H1 (cell line): Measurements from ENCODE around the gene TJP3. TPM values are rescaled to one million over a fixed set of nuclear protein-coding genes. Genes with fewer than 3 reads are reported as not detected.

Source experiments
- CTCF ChIA-PET: fragments of 300-600 bp; sonication (Branson Sonifier 250); formaldehyde crosslinking; loops from one replicate; lab custom pipeline; 2021; ENCODE audit not compliant: partially characterized antibody; lab: Charles Lee
- POLR2A ChIA-PET: fragments of 300-600 bp; sonication (Branson Sonifier 250); formaldehyde crosslinking; loops from one replicate; lab custom pipeline; 2021; ENCODE audit warnings: inconsistent platforms; ENCODE audit not compliant: partially characterized antibody; lab: Charles Lee
- DNase-seq, 2 experiments: peaks; one replicate each; pipeline versions ENCODE4 v3.0.0 to v3.0.0-alpha.2; 2010 to 2022; ENCODE audit warnings: low spot score in 2 of 2, low read depth in 1 of 2, mixed read lengths in 1 of 2
- FAIRE-seq: peaks from 2 replicates; lab custom pipeline; 2011; peaks lifted over from hg19 to GRCh38; lab: Jason Lieb, UNC
- H2AFZ ChIP-seq: 2 replicates; pipeline ENCODE4 v1.8.1; 2012; ENCODE audit warnings: low read length, inconsistent platforms
- H2AK5ac ChIP-seq: 2 replicates; pipeline ENCODE4 v1.6.1; 2013; ENCODE audit warnings: low read depth, low read length
- H2BK120ac ChIP-seq: replicated peaks from 2 replicates; pipeline ENCODE3; 2013; ENCODE audit warnings: low read depth, low read length, inconsistent platforms
- H2BK12ac ChIP-seq: 2 replicates; pipeline ENCODE4 v1.6.1; 2013; ENCODE audit warnings: low read depth, low read length
- H2BK15ac ChIP-seq: 2 replicates; pipeline ENCODE4 v1.6.1; 2013; ENCODE audit warnings: low read length
- H2BK20ac ChIP-seq: 2 replicates; pipeline ENCODE4 v1.6.1; 2013; ENCODE audit warnings: low read length
- H2BK5ac ChIP-seq: 2 replicates; pipeline ENCODE4 v1.6.1; 2013; ENCODE audit warnings: low read depth, low read length
- H3K14ac ChIP-seq: 2 replicates; pipeline ENCODE4 v1.6.1; 2013; ENCODE audit warnings: inconsistent platforms; ENCODE audit not compliant: insufficient read length
- H3K18ac ChIP-seq: 2 replicates; pipeline ENCODE4 v1.6.1; 2013; ENCODE audit warnings: low read length; ENCODE audit errors: extremely low read depth
- H3K23ac ChIP-seq: 2 replicates; pipeline ENCODE4 v1.6.1; 2013; ENCODE audit warnings: inconsistent platforms; ENCODE audit not compliant: insufficient read length
- H3K23me2 ChIP-seq: 2 replicates; pipeline ENCODE4 v1.6.1; 2013; ENCODE audit warnings: low read depth, low read length
- H3K27ac ChIP-seq: 2 replicates; pipeline ENCODE4 v1.6.1; 2011; ENCODE audit warnings: low read depth, low read length, inconsistent platforms
- H3K27me3 ChIP-seq, 4 experiments: replicated peaks in 1 of 4; 1 replicate in 1 of 4; 2 replicates in 3 of 4; pipeline versions ENCODE4 v1.6.1 to v1.8.1; 2011 to 2013; ENCODE audit warnings: low read length in 3 of 4, mild to moderate bottlenecking in 3 of 4, inconsistent platforms in 2 of 4, mixed read lengths in 2 of 4, moderate library complexity in 1 of 4; ENCODE audit not compliant: control insufficient read depth in 3 of 4, insufficient read depth in 3 of 4; ENCODE audit errors: extremely low read depth in 1 of 4
- H3K36me3 ChIP-seq, 4 experiments: 2 replicates each; pipeline versions ENCODE4 v1.6.1 to v1.8.1; 2011 to 2013; ENCODE audit warnings: mild to moderate bottlenecking in 4 of 4, low read length in 3 of 4, moderate library complexity in 2 of 4, control low read depth in 1 of 4, inconsistent platforms in 1 of 4; ENCODE audit not compliant: insufficient read depth in 4 of 4, control insufficient read depth in 2 of 4
- H3K4ac ChIP-seq: replicated peaks from 2 replicates; pipeline ENCODE3; 2013; ENCODE audit warnings: low read length, low read depth, mixed read lengths, inconsistent platforms; ENCODE audit not compliant: insufficient read length
- H3K4me1 ChIP-seq, 4 experiments: replicated peaks in 1 of 4; 1 replicate in 1 of 4; 2 replicates in 3 of 4; pipeline versions ENCODE4 v1.6.1 to v1.8.1; 2011 to 2013; ENCODE audit warnings: low read length in 3 of 4, inconsistent platforms in 2 of 4, mixed read lengths in 1 of 4; ENCODE audit not compliant: insufficient read depth in 4 of 4, control insufficient read depth in 3 of 4
- H3K4me2 ChIP-seq, 2 experiments: 2 replicates each; pipeline versions ENCODE4 v1.6.1 to v1.8.1; 2011 to 2013; ENCODE audit warnings: low read depth in 2 of 2, low read length in 2 of 2, control low read depth in 1 of 2, inconsistent platforms in 1 of 2, mild to moderate bottlenecking in 1 of 2; ENCODE audit not compliant: insufficient read depth in 1 of 2
- H3K4me3 ChIP-seq, 4 experiments: fragments of 200-600, 300-600 bp in 1 of 4; sonication (generic), shearing (Covaris generic), sonication (Bioruptor Twin) in 1 of 4; 2 replicates each; pipeline versions ENCODE4 v1.5.1 to v1.8.1; 2011 to 2016; ENCODE audit warnings: low read length in 4 of 4, low read depth in 3 of 4, control low read depth in 2 of 4, inconsistent platforms in 2 of 4, mild to moderate bottlenecking in 2 of 4, mixed read lengths in 1 of 4, moderate library complexity in 1 of 4; ENCODE audit not compliant: insufficient read depth in 2 of 4; ENCODE audit errors: extremely low read depth in 1 of 4
- H3K56ac ChIP-seq: replicated peaks from 2 replicates; pipeline ENCODE3; 2013; ENCODE audit warnings: low read depth, mild to moderate bottlenecking, mixed read lengths, low read length, inconsistent platforms; ENCODE audit not compliant: insufficient read length
- H3K79me1 ChIP-seq: 2 replicates; pipeline ENCODE4 v1.6.1; 2013; ENCODE audit warnings: low read depth, low read length, control low read depth
- H3K79me2 ChIP-seq, 2 experiments: 2 replicates each; pipeline versions ENCODE4 v1.6.1 to v1.8.1; 2012 to 2013; ENCODE audit warnings: low read length in 2 of 2, mild to moderate bottlenecking in 2 of 2, inconsistent platforms in 1 of 2; ENCODE audit not compliant: insufficient read depth in 2 of 2, control insufficient read depth in 1 of 2
- H3K9ac ChIP-seq, 4 experiments: replicated peaks in 1 of 4; 1 replicate in 1 of 4; 2 replicates in 3 of 4; pipeline versions ENCODE4 v1.6.1 to v1.8.1; 2011 to 2013; ENCODE audit warnings: low read depth in 3 of 4, low read length in 3 of 4, control low read depth in 2 of 4, mild to moderate bottlenecking in 2 of 4, moderate library complexity in 2 of 4, inconsistent platforms in 1 of 4; ENCODE audit errors: extremely low read depth in 1 of 4
- H3K9me3 ChIP-seq, 2 experiments: 2 replicates each; pipeline versions ENCODE4 v1.6.1 to v1.8.1; 2012 to 2013; ENCODE audit warnings: mild to moderate bottlenecking in 2 of 2, moderate library complexity in 2 of 2, control low read depth in 1 of 2, inconsistent platforms in 1 of 2, low read depth in 1 of 2, low read length in 1 of 2, mixed read lengths in 1 of 2; ENCODE audit not compliant: insufficient read depth in 2 of 2
- H4K20me1 ChIP-seq, 2 experiments: replicated peaks in 1 of 2; 2 replicates each; pipeline versions ENCODE3 to v1.8.1; 2011 to 2013; ENCODE audit warnings: inconsistent platforms in 2 of 2, low read length in 2 of 2, mild to moderate bottlenecking in 1 of 2; ENCODE audit not compliant: insufficient read depth in 2 of 2, control insufficient read depth in 1 of 2
- H4K5ac ChIP-seq: 2 replicates; pipeline ENCODE4 v1.6.1; 2013; ENCODE audit warnings: low read length, low read depth, mixed read lengths, inconsistent platforms; ENCODE audit not compliant: insufficient read length
- H4K8ac ChIP-seq: 2 replicates; pipeline ENCODE4 v1.8.0; 2013; ENCODE audit warnings: mild to moderate bottlenecking, moderate library complexity, low read length, inconsistent platforms; ENCODE audit not compliant: insufficient read depth; ENCODE audit errors: extremely low read depth
- H4K91ac ChIP-seq: replicated peaks from 2 replicates; pipeline ENCODE3; 2013; ENCODE audit warnings: low read length, mixed read lengths, inconsistent platforms; ENCODE audit not compliant: insufficient read length
- BCL11A ChIP-seq, 2 experiments: IDR thresholded peaks; one replicate each; pipeline ENCODE4 v1.6.1; 2011; ENCODE audit warnings: low read depth in 2 of 2, low read length in 2 of 2, mild to moderate bottlenecking in 2 of 2
- CHD1 ChIP-seq: IDR thresholded peaks from 2 replicates; pipeline ENCODE4 v1.6.1; 2012; ENCODE audit warnings: low read depth, low read length, improper control_type of control experiment
- HDAC2 ChIP-seq, 2 experiments: fragments of 300-600 bp in 1 of 2; sonication (generic) in 1 of 2; IDR thresholded peaks; 2 replicates each; pipeline ENCODE4 v1.6.1; 2011 to 2012; ENCODE audit warnings: low read depth in 2 of 2, low read length in 2 of 2, mild to moderate bottlenecking in 2 of 2, moderate library complexity in 2 of 2, borderline replicate concordance in 1 of 2, inconsistent platforms in 1 of 2
- POLR2AphosphoS5 ChIP-seq: IDR thresholded peaks from 2 replicates; pipeline ENCODE4 v1.6.1; 2011; ENCODE audit warnings: low read depth, low read length
- RFX5 ChIP-seq: IDR thresholded peaks from 2 replicates; pipeline ENCODE4 v1.6.1; 2011; ENCODE audit warnings: low read depth, low read length, improper control_type of control experiment, borderline replicate concordance
- WGBS, 2 experiments: shearing (Covaris generic) in 1 of 2; methylation state at CpG; one replicate each; pipeline versions ENCODE4 v1.1.6 to v1.1.7; 2013 to 2015; ENCODE audit warnings: low lambda C conversion rate in 2 of 2, mixed read lengths in 2 of 2, inconsistent platforms in 1 of 2, low coverage in 1 of 2, missing lambda C conversion rate in 1 of 2; ENCODE audit not compliant: insufficient replicate concordance in 2 of 2, insufficient coverage in 1 of 2, insufficient read length in 1 of 2; ENCODE audit errors: extremely low coverage in 1 of 2, missing lambda C conversion rate in 1 of 2; 5-methylcytosine and 5-hydroxymethylcytosine counted together
- polyA plus RNA-seq, 7 experiments: library from polyadenylated mRNA; depleted of rRNA in 3 of 7; stranded (reverse) in 5 of 7; unstranded in 2 of 7; fragments of >200 nt in 5 of 7; fragments of 200-250 nt in 2 of 7; gene quantifications; 1 replicate in 5 of 7; 2 replicates in 1 of 7; 4 replicates in 1 of 7; pipeline versions ENCODE4 v1.2.1 to v1.2.3, GENCODE V29; 2011 to 2013; ENCODE audit warnings: missing spikeins in 2 of 7, mixed read lengths in 2 of 7
- total RNA-seq: library from RNA; stranded (reverse); fragmentation: NEBNext Ultra II Directional; extraction: Animal tissue kit (Norgen Biotek cat#: 25700); gene quantifications from 2 replicates; pipeline ENCODE4 v1.2.1, GENCODE V29; 2021

The TJP3 gene
- total and polyA plus RNA-seq, 2 of the 8 experiments (the other 6 are each of a cell fraction or from before 2014, with no cell fraction given): 17.1 to 26.1 TPM

GRCh38 chr19:3690551-3691371 lies 17.4 kb upstream of the TJP3 start:
- no peak overlapping the region for H2BK15ac ChIP-seq
- no peak overlapping the region for H2BK20ac ChIP-seq
- H3K27me3 ChIP-seq: no peaks in the 10 kb centered on the region; a peak in 1 of 7 replicates
- no peak overlapping the region for H4K5ac ChIP-seq
- H3K4me2 ChIP-seq: no peak overlapping the region
- no peak overlapping the region for H2BK120ac ChIP-seq
- peaks cover 10% of the 10 kb centered on the region; the same call in 1 of the 2 replicates for H3K23me2 ChIP-seq
- H3K23ac ChIP-seq: no peak overlapping the region
- peaks cover 0 to 13% (median 10%) of the 10 kb centered on the region in 4 experiments; a peak in 5 of 7 replicates for H3K4me1 ChIP-seq
- TF ChIP-seq HDAC2 (IDR thresholded peaks at IDR 0.05; ENCODE audit: borderline replicate concordance in 1 of 2, low read depth in 2 of 2, low read length in 2 of 2) (no peak), RFX5 (no peak), CHD1 (no peak), BCL11A (IDR thresholded peaks at IDR 0.05; ENCODE audit: low read depth in 2 of 2, low read length in 2 of 2) (no peak), POLR2AphosphoS5 (no peak)
- H4K20me1 ChIP-seq: peaks cover 12 to 26% of the 10 kb centered on the region in 2 experiments
- H4K8ac ChIP-seq: no peak overlapping the region
- H2AK5ac ChIP-seq: no peak overlapping the region; the same call in 1 of the 2 replicates
- DNase-seq (no peak), FAIRE-seq (no peak)
- no peak overlapping the region for H3K18ac ChIP-seq
- CTCF ChIA-PET: interaction anchor here (0.7 to 8.8 kb wide), 15 partner anchors 9 to 113 kb away, joined by 3 to 85 read pairs (median 3); partner anchors contain the start of genes PIP5K1C and TJP3
- H3K4ac ChIP-seq: no peak overlapping the region
- 94% methylated on average over 31 of the region's 31 CpGs; no CpG with 5 or more reads in 1 of the 2 experiments for WGBS, 2 experiments
- H3K56ac ChIP-seq: no peak overlapping the region
- no peak overlapping the region for H3K9ac ChIP-seq
- POLR2A ChIA-PET: interaction anchor here (0.9 to 1.6 kb wide), 2 partner anchors 8 to 11 kb away, joined by 3 read pairs; no protein-coding TSS in a partner anchor
- no peak overlapping the region for H3K14ac ChIP-seq
- no peak overlapping the region for H2BK12ac ChIP-seq
- peaks cover 15% of the 10 kb centered on the region for H3K79me1 ChIP-seq
- H3K4me3 ChIP-seq: no peak overlapping the region
- H4K91ac ChIP-seq: no peak overlapping the region
- no peaks in the 10 kb centered on the region for H3K9me3 ChIP-seq
- no peak overlapping the region for H2AFZ ChIP-seq
- H3K27ac ChIP-seq: no peak overlapping the region
- no peaks in the 10 kb centered on the region for H3K36me3 ChIP-seq
- peaks cover 0 to 48% of the 10 kb centered on the region in 2 experiments; a peak in 3 of 4 replicates for H3K79me2 ChIP-seq
- H2BK5ac ChIP-seq: no peak overlapping the region; the same call in 1 of the 2 replicates
